CD4-positive, alpha-beta T cell treated with Interferon alpha-2 for 1 hour (primary cell): ENCODE results near the gene LNP1.
"Not testable (repeated sequence)": the region's sequence is repeated elsewhere in the genome, so short reads cannot be mapped to it uniquely, and the experiment has no call there.

Experiments used
- DNase-seq, 2 donors: peaks; one replicate each; pipeline ENCODE4 v3.0.0-alpha.2; 2020 to 2022

Gene LNP1

GRCh38 chr3:100437721-100438622, 36.6 kb downstream of the LNP1 start:
- DNase-seq, result no peak

- no peak for DNase-seq
Measured at GRCh38 chr3:100438623-100438974, 37.3 kb downstream of the LNP1 start.

- no peak for DNase-seq
Measured at GRCh38 chr3:100440895-100441294, 39.6 kb downstream of the LNP1 start.

- no peak for DNase-seq
Measured at GRCh38 chr3:100443690-100444089, 42.4 kb downstream of the LNP1 start.

- DNase-seq, result not testable (repeated sequence)
Measured at GRCh38 chr3:100447067-100447466, 45.7 kb downstream of the LNP1 start.

GRCh38 chr3:100448079-100448478, 46.7 kb downstream of the LNP1 start:
- no peak for DNase-seq

- DNase-seq, result no peak
Measured at GRCh38 chr3:100449214-100449613, 47.9 kb downstream of the LNP1 start.

GRCh38 chr3:100454677-100455076, 53.3 kb downstream of the LNP1 start:
- DNase-seq, result no peak

GRCh38 chr3:100455841-100456550, 54.7 kb downstream of the LNP1 start:
- no peak for DNase-seq

- DNase-seq, result no peak
Measured at GRCh38 chr3:100456745-100457144, 55.4 kb downstream of the LNP1 start.

GRCh38 chr3:100457811-100458210, 56.5 kb downstream of the LNP1 start:
- no peak for DNase-seq

- no peak for DNase-seq
Measured at GRCh38 chr3:100458814-100459213, 57.5 kb downstream of the LNP1 start.

GRCh38 chr3:100463002-100463401, 61.7 kb downstream of the LNP1 start:
- DNase-seq, result peak; percentile 12 to 33

GRCh38 chr3:100463646-100464155, 62.4 kb downstream of the LNP1 start:
- no peak for DNase-seq

GRCh38 chr3:100465892-100466777, 64.8 kb downstream of the LNP1 start:
- no peak for DNase-seq

- no peak for DNase-seq
Measured at GRCh38 chr3:100467133-100467532, 65.8 kb downstream of the LNP1 start.

GRCh38 chr3:100468676-100469075, 67.3 kb downstream of the LNP1 start:
- no peak for DNase-seq

GRCh38 chr3:100470951-100471350, 69.6 kb downstream of the LNP1 start:
- no peak for DNase-seq

GRCh38 chr3:100471444-100471843, 70.1 kb downstream of the LNP1 start:
- no peak for DNase-seq

GRCh38 chr3:100477851-100478360, 76.6 kb downstream of the LNP1 start:
- DNase-seq, result not testable (repeated sequence)

GRCh38 chr3:100478521-100478920, 77.2 kb downstream of the LNP1 start:
- not testable (repeated sequence) for DNase-seq

- no peak for DNase-seq
Measured at GRCh38 chr3:100480081-100480480, 78.7 kb downstream of the LNP1 start.

GRCh38 chr3:100482176-100482575, 80.8 kb downstream of the LNP1 start:
- DNase-seq, result no peak
